ENCODE results near the gene ABCF1. TPM values are rescaled to one million over a fixed set of nuclear protein-coding genes. Genes with fewer than 3 reads are reported as not detected.

ABCF1 gene
- total and polyA plus RNA-seq, 9 of the 15 experiments (the other 6 are each of a cell fraction or from before 2014, with no cell fraction given): 41.6 to 193 (median 102) TPM

GRCh38 chr6:30613251-30614043 is 42.2 kb downstream of the ABCF1 start (continued):
- no peak for TF ChIP-seq ZBTB9 (CRISPR knock-in tag; IDR thresholded peaks at IDR 0.05)
- TF ChIP-seq MCM7 (IDR thresholded peaks at IDR 0.05): no peak
- no peak for TF ChIP-seq ZNF121 (CRISPR knock-in tag; conservative IDR thresholded peaks at IDR 0.05)
- TF ChIP-seq SRF (CRISPR knock-in tag; IDR thresholded peaks at IDR 0.05): no peak
- 0 out of 2 replicates have a peak, but pooled peaks have one; percentile 15 for TF ChIP-seq RBFOX2 (IDR thresholded peaks at IDR 0.05; ENCODE audit: low read depth, low read length)
- 0 out of 2 replicates have a peak, but pooled peaks have one; percentile 15 for TF ChIP-seq ZFX (CRISPR knock-in tag; IDR thresholded peaks at IDR 0.05)
- no peak for TF ChIP-seq ARID2 (IDR thresholded peaks at IDR 0.05)
- peak; percentile 62 for TF ChIP-seq SUPT5H (IDR thresholded peaks at IDR 0.05)
- TF ChIP-seq MEIS2 (IDR thresholded peaks at IDR 0.05; ENCODE audit: partially characterized antibody): peak; percentile 70
- peak; percentile 42 for TF ChIP-seq ARID1B (IDR thresholded peaks at IDR 0.05)
- no peak for TF ChIP-seq WHSC1 (IDR thresholded peaks at IDR 0.05; ENCODE audit: low read length)
- TF ChIP-seq KDM2B (CRISPR knock-in tag; IDR thresholded peaks at IDR 0.05): no peak
- TF ChIP-seq ZNF280B (CRISPR knock-in tag; IDR thresholded peaks at IDR 0.05): peak; percentile 66; the same call in 1 of the 2 replicates
- no peak for TF ChIP-seq MXI1 (IDR thresholded peaks at IDR 0.05; ENCODE audit: low read depth, low read length)
- TF ChIP-seq PTTG1 (tag; IDR thresholded peaks at IDR 0.05; ENCODE audit: low read depth): no peak
- TF ChIP-seq GATAD2A (IDR thresholded peaks at IDR 0.05): no peak
- TF ChIP-seq HDAC6 (IDR thresholded peaks at IDR 0.05; ENCODE audit: low read depth, low read length): no peak
- no peak for TF ChIP-seq DACH1 (IDR thresholded peaks at IDR 0.05; ENCODE audit: partially characterized antibody)
- no peak for TF ChIP-seq ZNF140 (CRISPR knock-in tag; IDR thresholded peaks at IDR 0.05)

All from K562 (cell line).